ENCODE measurements around the gene CD37.

GRCh38 chr19:49374665-49375434 is 39.6 kb downstream of the CD37 start:
- TF ChIP-seq REST (IDR thresholded peaks at IDR 0.05; ENCODE audit: low read depth, low read length) (no peak), TAF1 (IDR thresholded peaks at IDR 0.05; ENCODE audit: borderline replicate concordance, low read depth, low read length) (no peak), NRF1 (IDR thresholded peaks at IDR 0.05; ENCODE audit: low read depth, low read length) (no peak), RCOR1 (IDR thresholded peaks at IDR 0.05; ENCODE audit: low read length) (no peak), POLR2AphosphoS5 (IDR thresholded peaks at IDR 0.05; ENCODE audit: low read depth, low read length) (no peak), YY1 (IDR thresholded peaks at IDR 0.05; ENCODE audit: low read depth) (no peak)
- TF ChIP-seq, protein P1, sequence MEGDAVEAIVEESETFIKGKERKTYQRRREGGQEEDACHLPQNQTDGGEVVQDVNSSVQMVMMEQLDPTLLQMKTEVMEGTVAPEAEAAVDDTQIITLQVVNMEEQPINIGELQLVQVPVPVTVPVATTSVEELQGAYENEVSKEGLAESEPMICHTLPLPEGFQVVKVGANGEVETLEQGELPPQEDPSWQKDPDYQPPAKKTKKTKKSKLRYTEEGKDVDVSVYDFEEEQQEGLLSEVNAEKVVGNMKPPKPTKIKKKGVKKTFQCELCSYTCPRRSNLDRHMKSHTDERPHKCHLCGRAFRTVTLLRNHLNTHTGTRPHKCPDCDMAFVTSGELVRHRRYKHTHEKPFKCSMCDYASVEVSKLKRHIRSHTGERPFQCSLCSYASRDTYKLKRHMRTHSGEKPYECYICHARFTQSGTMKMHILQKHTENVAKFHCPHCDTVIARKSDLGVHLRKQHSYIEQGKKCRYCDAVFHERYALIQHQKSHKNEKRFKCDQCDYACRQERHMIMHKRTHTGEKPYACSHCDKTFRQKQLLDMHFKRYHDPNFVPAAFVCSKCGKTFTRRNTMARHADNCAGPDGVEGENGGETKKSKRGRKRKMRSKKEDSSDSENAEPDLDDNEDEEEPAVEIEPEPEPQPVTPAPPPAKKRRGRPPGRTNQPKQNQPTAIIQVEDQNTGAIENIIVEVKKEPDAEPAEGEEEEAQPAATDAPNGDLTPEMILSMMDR (IDR thresholded peaks at IDR 0.05): no peak
- TF ChIP-seq, protein P2, sequence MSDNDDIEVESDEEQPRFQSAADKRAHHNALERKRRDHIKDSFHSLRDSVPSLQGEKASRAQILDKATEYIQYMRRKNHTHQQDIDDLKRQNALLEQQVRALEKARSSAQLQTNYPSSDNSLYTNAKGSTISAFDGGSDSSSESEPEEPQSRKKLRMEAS (IDR thresholded peaks at IDR 0.05; ENCODE audit: low read depth): no peak

Measured in SK-N-SH (cell line).